ENCODE results near the gene TANC1.

DNA sequence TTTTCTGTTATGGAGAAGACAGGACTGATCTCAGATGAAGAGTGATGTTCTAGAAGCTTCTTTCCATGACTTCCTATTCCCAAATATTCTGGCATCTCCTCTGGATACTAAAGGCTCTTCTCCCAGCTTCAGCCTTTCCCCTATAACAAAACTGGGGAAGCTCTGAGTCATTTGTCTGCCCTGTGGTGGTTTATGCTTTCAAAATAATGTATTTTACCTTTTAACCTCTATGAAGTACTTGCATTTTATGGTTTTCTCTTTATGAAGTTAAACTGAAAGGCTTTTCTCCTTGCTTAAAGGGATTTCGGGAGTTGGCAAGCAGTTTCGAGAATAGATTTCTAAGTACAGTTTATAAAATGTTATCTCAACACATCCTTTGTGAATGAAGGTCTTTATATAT lies 104.4 kb downstream of the TANC1 start:
- no peak for TF ChIP-seq POLR2A (IDR thresholded peaks at IDR 0.05; ENCODE audit: low read depth, low read length)
- TF ChIP-seq TAF1 (IDR thresholded peaks at IDR 0.05; ENCODE audit: borderline replicate concordance, low read depth, low read length), result no peak

All from GM12892 (cell line).